Adrenal gland (tissue), 12 donors: Measurements from ENCODE around the gene RPTOR. TPM values are rescaled to one million over a fixed set of nuclear protein-coding genes. Genes with fewer than 3 reads are reported as not detected.
A peak's percentile ranks its signal among the peaks of the same experiment; 100 is the strongest.

Experiments
- DNase-seq, 7 donors: peaks; one replicate each; pipeline ENCODE4 v3.0.0-alpha.2; 2019 to 2020
- H3K27ac ChIP-seq, 5 donors: fragments of 200-600 bp; sonication (generic) in 4 of 5; 1 replicate in 3 of 5; 2 replicates in 2 of 5; pipeline versions ENCODE4 v1.5.1 to v1.8.0; 2016 to 2020; ENCODE audit warnings: mild to moderate bottlenecking in 1 of 5
- H3K27me3 ChIP-seq: fragments of 200-600 bp; 2 replicates; pipeline ENCODE4 v1.8.0; 2021
- H3K36me3 ChIP-seq, 2 donors: fragments of 200-600 bp; replicated peaks in 1 of 2; 1 replicate in 1 of 2; 2 replicates in 1 of 2; pipeline versions ENCODE4 v1.5.1 to v1.8.0; 2018 to 2022
- H3K4me1 ChIP-seq, 2 donors: fragments of 200-600 bp; replicated peaks in 1 of 2; 1 replicate in 1 of 2; 2 replicates in 1 of 2; pipeline versions ENCODE4 v1.5.1 to v1.8.0; 2018 to 2021
- H3K4me3 ChIP-seq, 4 donors: fragments of 200-600 bp; sonication (generic) in 3 of 4; one replicate each; pipeline ENCODE4 v1.5.1; 2016 to 2018
- H3K9me3 ChIP-seq, 3 donors: fragments of 200-600 bp; sonication (generic) in 1 of 3; replicated peaks in 1 of 3; 1 replicate in 2 of 3; 2 replicates in 1 of 3; pipeline versions ENCODE4 v1.5.1 to v1.8.0; 2016 to 2021
- POLR2A ChIP-seq, 2 donors: fragments of 450-650 bp; IDR thresholded peaks; one replicate each; pipeline ENCODE4 v1.6.1; 2017; ENCODE audit warnings: antibody characterized with exemption in 2 of 2, mild to moderate bottlenecking in 2 of 2, moderate library complexity in 1 of 2
- WGBS, 4 donors: extraction: QIAGEN DNeasy Blood & Tissue Kit in 2 of 4; methylation state at CpG; one replicate each; pipeline versions ENCODE4 v1.1.5 to v1.1.7; 2013 to 2017; 5-methylcytosine and 5-hydroxymethylcytosine counted together
- intact Hi-C, 2 donors: fragments of 100-400 bp; cut with DNase I; formaldehyde crosslinking; loops; one replicate each; pipeline versions ENCODE4 v1.14.1 to v1.15.0; 2022 to 2023
- polyA plus RNA-seq, 3 donors: library from polyadenylated mRNA; stranded (reverse); fragments of 200-250 nt in 2 of 3; fragments of 350-450 nt in 1 of 3; fragmentation: Illumina TruSeq in 1 of 3; extraction: RNeasy Lipid Tissue Mini Kit (QIAGEN cat#74804) in 1 of 3; gene quantifications; one replicate each; pipeline ENCODE4 v1.2.3, GENCODE V29; 2013 to 2014
- total RNA-seq, 9 donors: library from RNA; depleted of rRNA in 4 of 9; stranded (reverse); fragments of >200 nt in 4 of 9; fragments of 120-200 nt in 1 of 9; fragmentation: NEBNext Ultra II Directional in 1 of 9; extraction: Animal tissue kit (Norgen Biotek cat#: 25700) in 1 of 9; gene quantifications; one replicate each; pipeline versions ENCODE4 v1.1.0 to v1.2.4, GENCODE V29; 2013 to 2023
- TF ChIP-seq, protein P1 (sequence below), 6 experiments: fragments of 450-650 bp in 4 of 6; fragments of 200-600 bp in 2 of 6; sonication (generic) in 1 of 6; IDR thresholded peaks; 1 replicate in 5 of 6; 2 replicates in 1 of 6; pipeline versions ENCODE4 v1.5.1 to v1.8.0; 2016 to 2021; ENCODE audit warnings: antibody characterized with exemption in 6 of 6, mild to moderate bottlenecking in 2 of 6, moderate library complexity in 1 of 6
- donor health status: healthy with polysubstance abuse.
- donor health status: Bipolar disorder and iron deficiency.
- donor health status: DM: yes; HTN: yes; CAD: no.
- donor health status: DM: no; HTN: no; CAD: no.
- donor health status: DM: no; HTN: no; CAD: no.
- donor health status: DM: yes; HTN: yes; CAD: no.

The RPTOR gene
- total and polyA plus RNA-seq, 12 donors: 9.7 to 53.3 (median 29.7) TPM

- intact Hi-C loops: no loop called here
- H3K4me1 ChIP-seq: peaks cover 8 to 16% of the 10 kb centered on the region in 2 donors
- no peaks in the 10 kb centered on the region for H3K36me3 ChIP-seq
- DNase-seq: peak; percentile 83 to 96 (median 94)
- no peaks in the 10 kb centered on the region for H3K9me3 ChIP-seq
- TF ChIP-seq, protein P1, sequence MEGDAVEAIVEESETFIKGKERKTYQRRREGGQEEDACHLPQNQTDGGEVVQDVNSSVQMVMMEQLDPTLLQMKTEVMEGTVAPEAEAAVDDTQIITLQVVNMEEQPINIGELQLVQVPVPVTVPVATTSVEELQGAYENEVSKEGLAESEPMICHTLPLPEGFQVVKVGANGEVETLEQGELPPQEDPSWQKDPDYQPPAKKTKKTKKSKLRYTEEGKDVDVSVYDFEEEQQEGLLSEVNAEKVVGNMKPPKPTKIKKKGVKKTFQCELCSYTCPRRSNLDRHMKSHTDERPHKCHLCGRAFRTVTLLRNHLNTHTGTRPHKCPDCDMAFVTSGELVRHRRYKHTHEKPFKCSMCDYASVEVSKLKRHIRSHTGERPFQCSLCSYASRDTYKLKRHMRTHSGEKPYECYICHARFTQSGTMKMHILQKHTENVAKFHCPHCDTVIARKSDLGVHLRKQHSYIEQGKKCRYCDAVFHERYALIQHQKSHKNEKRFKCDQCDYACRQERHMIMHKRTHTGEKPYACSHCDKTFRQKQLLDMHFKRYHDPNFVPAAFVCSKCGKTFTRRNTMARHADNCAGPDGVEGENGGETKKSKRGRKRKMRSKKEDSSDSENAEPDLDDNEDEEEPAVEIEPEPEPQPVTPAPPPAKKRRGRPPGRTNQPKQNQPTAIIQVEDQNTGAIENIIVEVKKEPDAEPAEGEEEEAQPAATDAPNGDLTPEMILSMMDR (IDR thresholded peaks at IDR 0.05): peak in 1 of 6 experiments; percentile 19
- TF ChIP-seq POLR2A (IDR thresholded peaks at IDR 0.05): peak in 1 of 2 donors; percentile 38
- WGBS, 4 donors: 58 to 68% (median 63%) methylated on average over 21 of the region's 21 CpGs
- H3K4me3 ChIP-seq: no peak overlapping the region
- H3K27me3 ChIP-seq: no peaks in the 10 kb centered on the region
- H3K27ac ChIP-seq: peak overlapping the region in 3 of 5 donors; percentile 60 to 77 (median 77)
Observed at GRCh38 chr17:80855948-80856862, 311.6 kb downstream of the RPTOR start.

- no peak overlapping the region for H3K4me3 ChIP-seq
- no peaks in the 10 kb centered on the region for H3K9me3 ChIP-seq
- 90 to 94% (median 94%) methylated on average over 22 to 27 of the region's 27 CpGs for WGBS, 4 donors
- peaks cover 8 to 16% of the 10 kb centered on the region in 2 donors for H3K4me1 ChIP-seq
- no peaks in the 10 kb centered on the region for H3K27me3 ChIP-seq
- no peaks in the 10 kb centered on the region for H3K36me3 ChIP-seq
- H3K27ac ChIP-seq: peak overlapping the region in 3 of 5 donors; percentile 60 to 77 (median 77)
- TF ChIP-seq, protein P1 (IDR thresholded peaks at IDR 0.05): no peak
- no peak for TF ChIP-seq POLR2A (IDR thresholded peaks at IDR 0.05)
- DNase-seq: peak in 1 of 7 donors; percentile 20
- intact Hi-C loops: no loop called here
Observed at GRCh38 chr17:80856863-80857755, 312.5 kb downstream of the RPTOR start.

DNA sequence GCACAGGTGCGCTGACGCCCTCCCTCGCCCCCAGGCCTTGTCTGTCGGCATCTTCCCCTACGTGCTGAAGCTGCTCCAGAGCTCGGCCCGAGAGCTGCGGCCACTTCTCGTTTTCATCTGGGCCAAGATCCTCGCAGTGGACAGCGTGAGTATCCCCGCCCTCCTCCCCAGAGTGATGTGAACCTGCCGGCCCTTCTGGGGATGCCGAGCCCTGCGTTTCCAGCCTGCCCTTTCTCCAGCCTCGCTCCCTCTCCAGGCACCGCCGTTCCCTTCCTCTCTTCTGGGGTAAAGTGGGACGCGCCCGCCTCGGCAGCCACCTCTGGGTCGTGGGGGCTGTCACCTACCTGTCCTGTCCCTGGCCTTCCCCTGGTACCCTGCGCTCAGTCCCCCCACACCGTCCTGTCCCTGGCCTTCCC lies 313.1 kb downstream of the RPTOR start:
- intact Hi-C loops: no loop called here
- no peak for TF ChIP-seq POLR2A (IDR thresholded peaks at IDR 0.05)
- TF ChIP-seq, protein P1 (IDR thresholded peaks at IDR 0.05): no peak
- Histone ChIP-seq H3K9me3 (no peaks in the 10 kb centered on the region), H3K4me1 (peaks cover 8 to 16% of the 10 kb centered on the region in 2 donors), H3K4me3 (no peak overlapping the region), H3K27ac (no peak overlapping the region), H3K36me3 (no peaks in the 10 kb centered on the region), H3K27me3 (no peaks in the 10 kb centered on the region)
- WGBS, 4 donors: 93 to 97% (median 94%) methylated on average over 23 to 25 of the region's 25 CpGs
- DNase-seq: peak in 1 of 7 donors; percentile 15
